Hepatocyte (in vitro differentiated cells): ENCODE results near the gene L1TD1.

ENCODE experiments used
- CTCF ChIP-seq: fragments of 200-600 bp; sonication (generic); IDR thresholded peaks from 2 replicates; pipeline ENCODE4 v1.5.1; 2016; ENCODE audit warnings: antibody characterized with exemption, mild to moderate bottlenecking; ENCODE audit not compliant: poor library complexity
- EZH2phosphoT487 ChIP-seq: fragments of 200-600 bp; sonication (generic); IDR thresholded peaks from one replicate; pipeline ENCODE4 v1.6.1; 2018; ENCODE audit warnings: antibody characterized with exemption, mild to moderate bottlenecking, low read depth, moderate library complexity; ENCODE audit not compliant: unreplicated experiment, severe bottlenecking

DNA sequence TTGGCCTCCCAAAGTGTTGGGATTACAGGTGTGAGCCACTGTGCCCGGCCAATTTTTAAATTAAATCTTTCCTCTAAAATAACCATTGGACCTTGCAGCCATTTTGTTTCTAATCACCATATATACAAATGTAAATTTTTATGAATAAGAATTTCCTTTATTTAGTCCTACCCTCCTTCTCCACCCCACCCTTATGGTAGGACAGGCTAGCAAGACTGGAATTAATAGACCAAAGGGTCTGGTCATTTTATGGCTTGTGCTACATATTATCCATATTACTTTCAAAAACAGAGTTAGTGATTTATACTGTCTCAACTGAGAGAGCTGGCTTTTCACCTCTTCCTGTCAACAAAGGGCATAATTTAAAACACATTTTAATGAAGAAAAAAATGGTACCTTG, 26.5 kb downstream of the L1TD1 start:
- TF ChIP-seq CTCF (no peak), EZH2phosphoT487 (no peak)
